GM13977 (cell line): ENCODE results near the gene RHCG.

Source experiments
- DNase-seq: peaks from one replicate; pipeline ENCODE4 v3.0.0; 2012; ENCODE audit warnings: low spot score
- CTCF ChIP-seq: IDR thresholded peaks from 2 replicates; pipeline ENCODE4 v1.5.1; 2012; ENCODE audit warnings: mild to moderate bottlenecking, control low read depth; ENCODE audit not compliant: insufficient read depth; ENCODE audit errors: extremely low read depth, missing control alignments
- in situ Hi-C: fragments of 300-500 bp; cut with MboI; formaldehyde crosslinking; loops from one replicate; pipeline ENCODE4 v1.12.0; 2022; ENCODE audit warnings: low sequenced_read_pairs, low pct_unique_long_range_greater_than_20kb, mixed read lengths, inconsistent platforms; ENCODE audit not compliant: unreplicated experiment

Gene RHCG

DNA sequence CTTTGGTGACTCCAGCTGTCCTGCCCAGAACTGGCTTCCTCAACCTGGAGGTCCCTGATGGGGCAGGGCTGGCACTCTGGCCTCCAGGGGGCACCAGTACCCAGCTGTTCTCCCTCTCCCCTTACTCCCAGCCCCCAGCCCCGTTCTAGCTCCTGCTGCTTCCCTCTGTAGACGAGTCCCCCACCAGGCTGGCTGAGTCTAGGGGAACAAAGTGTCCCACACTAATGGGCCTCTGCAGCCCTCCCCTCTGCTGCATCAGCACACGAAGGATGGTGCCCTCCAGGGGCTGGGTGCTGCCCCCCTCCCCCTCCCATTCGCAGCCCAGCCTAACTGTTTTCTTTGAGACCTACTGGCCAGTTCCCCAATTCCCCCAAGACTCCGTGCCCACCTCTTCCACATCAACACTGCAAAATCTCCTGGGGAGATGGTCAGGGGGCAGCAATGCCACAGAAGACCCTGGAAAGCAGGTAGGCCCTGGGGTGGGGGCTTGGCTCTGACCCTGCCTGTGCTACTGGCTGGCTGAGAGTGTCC lies 4.2 kb downstream of the RHCG start:
- no peak for DNase-seq
- in situ Hi-C loops, result no loop called here
- TF ChIP-seq CTCF, result peak; percentile 54

- in situ Hi-C loops, result no loop called here
- no peak for DNase-seq
- TF ChIP-seq CTCF, result no peak
These were observed 5.5 kb downstream of the RHCG start for GRCh38 chr15:89490814-89491315.

DNA sequence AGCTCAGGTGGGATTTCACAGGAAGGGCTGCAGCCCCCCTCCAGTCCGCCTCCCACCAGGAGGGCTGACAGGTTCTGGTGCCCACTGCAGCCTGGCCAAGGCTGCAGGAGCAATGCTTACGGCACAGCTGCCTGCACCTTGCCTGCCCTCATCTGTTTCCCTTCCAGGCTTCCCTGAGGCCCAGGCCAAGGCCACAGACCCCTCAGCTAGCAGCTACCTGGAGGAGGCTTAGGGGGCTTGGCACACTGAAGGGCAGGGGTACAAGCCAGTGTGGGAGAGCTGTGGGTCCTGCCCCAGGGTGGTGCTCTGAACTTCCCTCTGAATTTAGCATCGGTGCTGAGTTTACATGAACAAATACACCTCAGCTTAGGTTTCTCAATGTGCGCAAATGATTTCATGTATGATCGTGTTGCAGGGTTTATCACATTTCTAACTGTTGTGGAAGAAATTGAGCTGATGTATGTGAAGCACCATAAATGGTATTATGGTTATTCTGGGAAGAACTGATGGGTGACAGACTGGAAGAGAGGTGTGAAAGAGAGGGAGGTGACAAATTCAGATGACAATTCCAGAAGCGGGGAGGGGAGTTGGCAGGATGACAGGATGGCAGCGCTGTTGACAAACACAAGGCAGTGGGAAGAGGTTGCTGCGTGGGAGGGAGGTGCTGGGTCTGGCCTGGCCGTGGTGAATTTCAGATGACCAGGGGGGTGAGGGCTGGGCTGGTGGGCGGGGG lies 6.1 kb downstream of the RHCG start:
- DNase-seq, result no peak
- no peak for TF ChIP-seq CTCF
- in situ Hi-C loops, result no loop called here

DNA sequence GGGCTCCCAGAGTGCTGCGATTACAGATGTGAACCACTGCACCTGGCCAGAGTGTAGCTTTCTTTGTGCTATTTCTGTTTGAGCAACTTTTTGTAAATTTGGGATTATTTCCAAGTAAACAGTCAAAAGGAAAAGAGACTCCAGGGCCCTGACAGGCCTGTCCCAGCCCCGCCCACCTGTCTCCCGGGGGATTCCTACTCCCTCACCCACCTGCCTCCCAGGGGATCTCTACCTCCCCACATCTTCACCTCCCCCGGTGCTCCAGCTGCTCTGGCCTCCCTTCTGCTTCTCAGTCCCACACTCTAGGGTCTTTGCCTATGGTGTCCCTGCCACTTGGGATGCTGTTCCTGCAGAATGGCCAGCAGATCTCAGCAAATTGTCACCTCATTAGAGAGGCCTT lies 7.0 kb downstream of the RHCG start:
- in situ Hi-C loops, result no loop called here
- DNase-seq, result no peak
- TF ChIP-seq CTCF, result no peak

GRCh38 chr15:89487791-89488190 lies 8.6 kb downstream of the RHCG start:
- in situ Hi-C loops, result no loop called here
- TF ChIP-seq CTCF, result no peak
- no peak for DNase-seq

GRCh38 chr15:89486726-89487050 lies 9.7 kb downstream of the RHCG start:
- DNase-seq, result peak; percentile 57
- TF ChIP-seq CTCF, result no peak
- in situ Hi-C loops, result no loop called here
